Measurements from ENCODE around the gene SND1.
"Not testable (repeated sequence)": the region's sequence is repeated elsewhere in the genome, so short reads cannot be mapped to it uniquely, and the experiment has no call there.

The SND1 gene

GRCh38 chr7:127950233-127950935, 298.4 kb downstream of the SND1 start:
- Histone ChIP-seq H3K36me3 (ENCODE audit: control insufficient read depth in 5 of 5, insufficient read depth in 5 of 5, low read length in 5 of 5) (peaks cover 0 to 5% (median 3%) of the 10 kb centered on the region in 5 donors), H3K27ac (ENCODE audit: low read depth, low read length) (no peak overlapping the region), H3K9ac (ENCODE audit: low read length in 5 of 5) (no peak overlapping the region), H3K4me1 (ENCODE audit: control insufficient read depth in 5 of 5, insufficient read depth in 5 of 5, low read length in 5 of 5) (peaks cover 0 to 7% (median 0%) of the 10 kb centered on the region in 5 donors), H3K9me3 (ENCODE audit: control insufficient read depth in 5 of 5, low read length in 5 of 5) (no peaks in the 10 kb centered on the region), H3K4me3 (ENCODE audit: low read depth in 1 of 5, low read length in 5 of 5) (no peak overlapping the region), H3K27me3 (ENCODE audit: control insufficient read depth in 5 of 5, insufficient read depth in 4 of 5, low read length in 5 of 5) (no peaks in the 10 kb centered on the region)

DNA sequence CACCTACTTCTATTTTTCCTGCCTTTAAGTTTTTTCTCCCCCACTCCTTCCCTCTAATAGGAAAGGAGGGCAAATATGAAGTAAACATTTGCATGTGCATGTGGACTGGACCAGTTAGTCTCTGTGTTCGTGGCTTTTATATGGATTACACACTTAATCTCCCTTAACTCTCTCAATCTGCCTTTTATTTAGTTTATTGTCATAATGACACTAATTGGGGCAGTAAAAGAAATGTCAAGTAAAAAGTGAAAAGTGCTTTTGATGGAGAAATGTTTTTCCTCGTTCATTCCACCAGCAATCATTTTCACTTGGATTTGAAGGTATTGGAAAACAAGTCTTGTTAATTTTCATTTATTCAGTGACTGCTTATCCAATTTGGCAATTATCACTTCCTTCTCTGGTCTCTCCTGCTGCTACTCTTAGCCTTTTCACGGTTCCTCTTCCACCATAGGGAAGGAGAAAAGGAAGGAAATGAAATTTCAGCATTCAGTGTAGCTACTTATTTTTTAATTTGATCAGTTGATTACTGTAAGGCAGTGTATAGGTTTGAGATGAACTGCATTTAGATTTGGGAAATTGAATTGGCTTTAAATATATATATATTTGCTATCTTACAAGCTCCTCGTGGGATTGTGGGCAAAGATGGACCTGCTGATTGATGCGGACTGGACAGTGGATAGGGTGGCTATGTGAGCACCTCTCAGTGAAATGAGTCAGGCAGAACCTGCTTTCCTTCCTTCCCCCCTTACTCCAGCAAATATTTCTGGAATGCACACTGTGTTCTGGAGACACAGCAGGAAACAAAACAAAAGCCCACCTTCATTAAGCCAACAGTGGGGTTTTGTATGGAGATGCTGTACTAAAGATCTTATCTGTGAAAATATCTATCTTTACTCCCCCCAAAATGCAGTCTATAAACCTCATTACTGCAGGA, 301.7 kb downstream of the SND1 start:
- Histone ChIP-seq H3K9me3 (ENCODE audit: control insufficient read depth in 5 of 5, low read length in 5 of 5) (no peaks in the 10 kb centered on the region), H3K27ac (ENCODE audit: low read depth, low read length) (no peak overlapping the region), H3K4me3 (ENCODE audit: low read depth in 1 of 5, low read length in 5 of 5) (no peak overlapping the region), H3K27me3 (ENCODE audit: control insufficient read depth in 5 of 5, insufficient read depth in 4 of 5, low read length in 5 of 5) (no peaks in the 10 kb centered on the region), H3K4me1 (ENCODE audit: control insufficient read depth in 5 of 5, insufficient read depth in 5 of 5, low read length in 5 of 5) (peaks cover 0 to 7% (median 0%) of the 10 kb centered on the region in 5 donors), H3K36me3 (ENCODE audit: control insufficient read depth in 5 of 5, insufficient read depth in 5 of 5, low read length in 5 of 5) (peaks cover 0 to 5% (median 4%) of the 10 kb centered on the region in 5 donors), H3K9ac (ENCODE audit: low read length in 5 of 5) (no peak overlapping the region)

DNA sequence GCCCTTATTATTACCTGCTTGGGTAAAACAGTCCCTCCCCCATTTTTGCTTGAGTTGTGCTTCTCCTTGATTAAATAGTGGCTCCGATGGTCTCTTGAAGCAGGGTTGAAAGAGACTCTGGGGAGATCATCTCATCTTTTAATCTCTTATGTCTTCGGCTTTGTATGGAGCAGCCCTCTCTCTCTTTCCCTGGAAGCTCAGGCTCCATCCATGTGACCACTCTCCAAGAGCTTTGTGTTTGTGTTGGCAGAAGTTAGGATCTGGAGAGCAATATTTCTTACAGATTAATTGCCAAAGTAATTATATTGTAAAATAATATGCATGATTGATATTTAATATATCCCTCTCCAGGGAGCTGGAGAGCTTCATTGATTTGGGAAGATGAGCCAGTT, 302.4 kb downstream of the SND1 start:
- H3K4me1 ChIP-seq (ENCODE audit: control insufficient read depth in 5 of 5, insufficient read depth in 5 of 5, low read length in 5 of 5), result peaks cover 0 to 7% (median 0%) of the 10 kb centered on the region in 5 donors
- H3K27me3 ChIP-seq (ENCODE audit: control insufficient read depth in 5 of 5, insufficient read depth in 4 of 5, low read length in 5 of 5), result no peaks in the 10 kb centered on the region
- H3K27ac ChIP-seq (ENCODE audit: low read depth, low read length), result no peak overlapping the region
- peaks cover 0 to 10% (median 4%) of the 10 kb centered on the region in 5 donors for H3K36me3 ChIP-seq (ENCODE audit: control insufficient read depth in 5 of 5, insufficient read depth in 5 of 5, low read length in 5 of 5)
- no peaks in the 10 kb centered on the region for H3K9me3 ChIP-seq (ENCODE audit: control insufficient read depth in 5 of 5, low read length in 5 of 5)
- H3K4me3 ChIP-seq (ENCODE audit: low read depth in 1 of 5, low read length in 5 of 5), result no peak overlapping the region
- no peak overlapping the region for H3K9ac ChIP-seq (ENCODE audit: low read length in 5 of 5)

DNA sequence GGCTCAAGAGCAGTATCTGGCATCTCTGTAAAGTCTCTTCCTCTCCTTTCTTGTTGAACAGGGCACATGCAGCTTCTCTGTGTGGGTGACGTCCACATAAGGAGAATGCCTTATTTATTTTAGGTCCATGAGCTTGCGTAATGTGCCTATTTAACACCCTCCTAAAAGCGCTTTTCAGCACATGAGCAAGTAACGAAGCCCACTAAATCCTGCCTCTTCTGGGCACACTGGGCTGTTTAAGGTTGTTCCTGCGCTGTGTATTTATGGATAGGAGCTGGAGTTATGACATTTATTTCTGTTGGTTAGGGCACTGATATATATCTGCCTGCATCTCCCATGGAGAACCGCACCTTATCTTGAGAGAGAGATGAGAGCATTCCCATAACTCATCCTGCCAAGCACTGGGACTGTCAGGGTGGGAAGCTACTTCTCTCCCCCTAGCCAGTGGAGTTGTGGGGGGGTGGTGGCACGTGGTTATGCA, 303.1 kb downstream of the SND1 start:
- H3K36me3 ChIP-seq (ENCODE audit: control insufficient read depth in 5 of 5, insufficient read depth in 5 of 5, low read length in 5 of 5), result peaks cover 0 to 12% (median 6%) of the 10 kb centered on the region in 5 donors
- H3K4me1 ChIP-seq (ENCODE audit: control insufficient read depth in 5 of 5, insufficient read depth in 5 of 5, low read length in 5 of 5), result peaks cover 0 to 7% (median 0%) of the 10 kb centered on the region in 5 donors
- H3K27ac ChIP-seq (ENCODE audit: low read depth, low read length), result no peak overlapping the region
- no peak overlapping the region for H3K4me3 ChIP-seq (ENCODE audit: low read depth in 1 of 5, low read length in 5 of 5)
- H3K9ac ChIP-seq (ENCODE audit: low read length in 5 of 5), result no peak overlapping the region
- no peaks in the 10 kb centered on the region for H3K9me3 ChIP-seq (ENCODE audit: control insufficient read depth in 5 of 5, low read length in 5 of 5)
- no peaks in the 10 kb centered on the region for H3K27me3 ChIP-seq (ENCODE audit: control insufficient read depth in 5 of 5, insufficient read depth in 4 of 5, low read length in 5 of 5)

DNA sequence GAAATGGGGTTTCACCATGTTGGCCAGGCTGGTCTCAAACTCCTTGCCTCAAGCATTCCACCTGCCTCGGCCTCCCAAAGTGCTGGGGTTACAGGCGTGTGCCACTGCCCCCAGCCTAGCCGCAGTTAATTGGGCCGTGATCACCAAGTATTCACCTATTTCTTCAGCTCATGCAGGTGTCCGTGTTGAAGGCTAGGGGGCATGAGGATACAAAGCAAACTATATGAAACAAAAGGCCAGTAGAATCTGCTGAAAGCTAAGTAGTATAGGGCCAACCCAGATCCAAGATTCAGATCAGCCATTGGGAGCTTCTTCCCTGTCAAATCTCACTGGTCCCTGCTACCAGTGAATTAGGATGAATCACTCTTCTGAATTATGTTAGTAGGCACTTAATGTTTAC, 305.9 kb downstream of the SND1 start:
- no peak overlapping the region for H3K4me3 ChIP-seq (ENCODE audit: low read depth in 1 of 5, low read length in 5 of 5)
- H3K4me1 ChIP-seq (ENCODE audit: control insufficient read depth in 5 of 5, insufficient read depth in 5 of 5, low read length in 5 of 5), result peaks cover 0 to 7% (median 0%) of the 10 kb centered on the region in 5 donors
- H3K27me3 ChIP-seq (ENCODE audit: control insufficient read depth in 5 of 5, insufficient read depth in 4 of 5, low read length in 5 of 5), result no peaks in the 10 kb centered on the region
- no peak overlapping the region for H3K27ac ChIP-seq (ENCODE audit: low read depth, low read length)
- H3K9me3 ChIP-seq (ENCODE audit: control insufficient read depth in 5 of 5, low read length in 5 of 5), result no peaks in the 10 kb centered on the region
- no peak overlapping the region for H3K9ac ChIP-seq (ENCODE audit: low read length in 5 of 5)
- peaks cover 2 to 17% (median 6%) of the 10 kb centered on the region in 5 donors for H3K36me3 ChIP-seq (ENCODE audit: control insufficient read depth in 5 of 5, insufficient read depth in 5 of 5, low read length in 5 of 5)

GRCh38 chr7:127959770-127960169, 307.8 kb downstream of the SND1 start:
- Histone ChIP-seq H3K9me3 (ENCODE audit: control insufficient read depth in 5 of 5, low read length in 5 of 5) (no peaks in the 10 kb centered on the region), H3K9ac (ENCODE audit: low read length in 5 of 5) (no peak overlapping the region), H3K27ac (ENCODE audit: low read depth, low read length) (no peak overlapping the region), H3K27me3 (ENCODE audit: control insufficient read depth in 5 of 5, insufficient read depth in 4 of 5, low read length in 5 of 5) (no peaks in the 10 kb centered on the region), H3K36me3 (ENCODE audit: control insufficient read depth in 5 of 5, insufficient read depth in 5 of 5, low read length in 5 of 5) (peaks cover 2 to 17% (median 6%) of the 10 kb centered on the region in 5 donors), H3K4me1 (ENCODE audit: control insufficient read depth in 5 of 5, insufficient read depth in 5 of 5, low read length in 5 of 5) (no peaks in the 10 kb centered on the region), H3K4me3 (ENCODE audit: low read depth in 1 of 5, low read length in 5 of 5) (no peak overlapping the region)

DNA sequence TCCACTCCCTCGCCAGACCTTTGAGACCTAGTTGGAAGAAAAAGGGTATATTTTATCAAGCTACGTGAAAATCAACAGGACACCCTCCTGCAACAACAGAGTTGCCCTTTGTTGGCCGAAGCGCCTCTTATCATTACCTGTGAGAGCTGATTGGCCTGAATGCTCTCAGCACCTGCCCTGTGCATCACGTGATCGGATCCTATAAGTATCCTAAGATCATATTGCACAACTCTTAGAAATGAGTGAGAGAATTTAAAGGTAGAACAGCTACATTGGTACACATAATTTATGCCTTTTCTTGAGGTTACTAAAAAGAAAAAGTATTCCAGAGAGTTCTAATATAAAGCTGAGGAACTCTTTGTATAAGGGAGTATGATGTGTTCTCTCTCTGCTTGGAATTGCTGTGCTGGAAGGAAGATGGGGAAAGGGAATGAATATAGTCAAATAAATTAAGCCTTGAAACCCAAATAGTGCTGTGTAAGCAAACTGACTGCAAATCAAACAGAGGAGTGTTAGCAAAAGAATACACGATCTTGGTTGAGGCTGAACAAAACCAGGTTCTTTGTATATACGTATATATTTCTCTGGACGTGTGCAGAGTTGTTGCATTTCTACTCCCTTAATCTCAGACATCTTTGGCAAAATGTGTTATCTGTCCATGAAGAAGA, 309.9 kb downstream of the SND1 start:
- Histone ChIP-seq H3K27me3 (ENCODE audit: control insufficient read depth in 5 of 5, insufficient read depth in 4 of 5, low read length in 5 of 5) (no peaks in the 10 kb centered on the region), H3K36me3 (ENCODE audit: control insufficient read depth in 5 of 5, insufficient read depth in 5 of 5, low read length in 5 of 5) (peaks cover 0 to 12% (median 6%) of the 10 kb centered on the region in 5 donors), H3K4me1 (ENCODE audit: control insufficient read depth in 5 of 5, insufficient read depth in 5 of 5, low read length in 5 of 5) (peaks cover 0 to 2% (median 0%) of the 10 kb centered on the region in 5 donors), H3K4me3 (ENCODE audit: low read depth in 1 of 5, low read length in 5 of 5) (no peak overlapping the region), H3K9me3 (ENCODE audit: control insufficient read depth in 5 of 5, low read length in 5 of 5) (no peaks in the 10 kb centered on the region), H3K9ac (ENCODE audit: low read length in 5 of 5) (no peak overlapping the region), H3K27ac (ENCODE audit: low read depth, low read length) (no peak overlapping the region)

GRCh38 chr7:127962589-127963361, 310.8 kb downstream of the SND1 start:
- Histone ChIP-seq H3K4me1 (ENCODE audit: control insufficient read depth in 5 of 5, insufficient read depth in 5 of 5, low read length in 5 of 5) (peaks cover 0 to 5% (median 0%) of the 10 kb centered on the region in 5 donors), H3K9ac (ENCODE audit: low read length in 5 of 5) (no peak overlapping the region), H3K36me3 (ENCODE audit: control insufficient read depth in 5 of 5, insufficient read depth in 5 of 5, low read length in 5 of 5) (peaks cover 0 to 12% (median 6%) of the 10 kb centered on the region in 5 donors), H3K4me3 (ENCODE audit: low read depth in 1 of 5, low read length in 5 of 5) (no peak overlapping the region), H3K27ac (ENCODE audit: low read depth, low read length) (no peak overlapping the region), H3K9me3 (ENCODE audit: control insufficient read depth in 5 of 5, low read length in 5 of 5) (no peaks in the 10 kb centered on the region), H3K27me3 (ENCODE audit: control insufficient read depth in 5 of 5, insufficient read depth in 4 of 5, low read length in 5 of 5) (no peaks in the 10 kb centered on the region)

DNA sequence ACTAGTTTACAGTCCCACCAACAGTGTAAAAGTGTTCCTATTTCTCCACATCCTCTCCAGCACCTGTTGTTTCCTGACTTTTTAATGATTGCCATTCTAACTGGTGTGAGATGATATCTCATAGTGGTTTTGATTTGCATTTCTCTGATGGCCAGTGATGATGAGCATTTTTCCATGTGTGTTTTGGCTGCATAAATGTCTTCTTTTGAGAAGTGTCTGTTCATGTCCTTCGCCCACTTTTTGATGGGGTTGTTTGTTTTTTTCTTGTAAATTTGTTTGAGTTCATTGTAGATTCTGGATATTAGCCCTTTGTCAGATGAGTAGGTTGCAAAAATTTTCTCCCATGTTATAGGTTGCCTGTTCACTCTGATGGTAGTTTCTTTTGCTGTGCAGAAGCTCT, 311.9 kb downstream of the SND1 start:
- H3K9ac ChIP-seq (ENCODE audit: low read length in 5 of 5); H3K9me3 ChIP-seq (ENCODE audit: control insufficient read depth in 5 of 5, low read length in 5 of 5); H3K27me3 ChIP-seq (ENCODE audit: control insufficient read depth in 5 of 5, insufficient read depth in 4 of 5, low read length in 5 of 5); H3K4me3 ChIP-seq (ENCODE audit: low read depth in 1 of 5, low read length in 5 of 5); H3K4me1 ChIP-seq (ENCODE audit: control insufficient read depth in 5 of 5, insufficient read depth in 5 of 5, low read length in 5 of 5); H3K27ac ChIP-seq (ENCODE audit: low read depth, low read length): not testable (repeated sequence)
- peaks cover 0 to 12% (median 3%) of the 10 kb centered on the region in 5 donors for H3K36me3 ChIP-seq (ENCODE audit: control insufficient read depth in 5 of 5, insufficient read depth in 5 of 5, low read length in 5 of 5)
